Keratinocyte (primary cell): ENCODE data around the gene KLHDC4.

Experiments used
- EZH2 ChIP-seq: IDR thresholded peaks from one replicate; pipeline ENCODE4 v1.6.1; 2012; ENCODE audit warnings: inconsistent platforms, mild to moderate bottlenecking, low read length, moderate library complexity
- TF ChIP-seq, protein P1 (sequence below), 3 experiments: IDR thresholded peaks in 1 of 3; conservative IDR thresholded peaks in 1 of 3; optimal IDR thresholded peaks in 1 of 3; 2 replicates in 2 of 3; 3 replicates in 1 of 3; pipeline versions ENCODE3 to v1.5.1; 2011; ENCODE audit warnings: low read length in 3 of 3, mild to moderate bottlenecking in 3 of 3, moderate library complexity in 2 of 3, control low read depth in 1 of 3, inconsistent platforms in 1 of 3; ENCODE audit not compliant: insufficient read depth in 2 of 3; ENCODE audit errors: extremely low read depth in 1 of 3

DNA sequence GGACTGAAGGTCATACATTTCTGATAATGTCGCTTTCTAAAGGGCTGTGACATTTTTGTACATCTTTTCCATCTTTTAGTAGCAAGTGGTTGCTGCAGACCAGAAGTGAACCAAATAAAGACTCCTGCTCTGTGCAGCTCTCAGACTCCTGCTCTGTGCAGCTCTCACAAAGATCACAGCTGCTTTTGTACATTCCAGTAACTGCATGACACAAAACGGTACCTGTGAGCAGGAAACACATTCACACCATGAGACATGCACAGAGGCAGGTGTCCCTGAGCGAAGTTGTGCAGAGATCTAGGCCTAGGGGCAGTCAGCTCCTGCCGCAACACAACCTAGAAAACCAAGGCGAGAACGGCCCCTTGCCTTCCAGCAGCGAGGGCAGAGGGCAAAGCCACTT, 67.5 kb downstream of the KLHDC4 start:
- TF ChIP-seq, protein P1, sequence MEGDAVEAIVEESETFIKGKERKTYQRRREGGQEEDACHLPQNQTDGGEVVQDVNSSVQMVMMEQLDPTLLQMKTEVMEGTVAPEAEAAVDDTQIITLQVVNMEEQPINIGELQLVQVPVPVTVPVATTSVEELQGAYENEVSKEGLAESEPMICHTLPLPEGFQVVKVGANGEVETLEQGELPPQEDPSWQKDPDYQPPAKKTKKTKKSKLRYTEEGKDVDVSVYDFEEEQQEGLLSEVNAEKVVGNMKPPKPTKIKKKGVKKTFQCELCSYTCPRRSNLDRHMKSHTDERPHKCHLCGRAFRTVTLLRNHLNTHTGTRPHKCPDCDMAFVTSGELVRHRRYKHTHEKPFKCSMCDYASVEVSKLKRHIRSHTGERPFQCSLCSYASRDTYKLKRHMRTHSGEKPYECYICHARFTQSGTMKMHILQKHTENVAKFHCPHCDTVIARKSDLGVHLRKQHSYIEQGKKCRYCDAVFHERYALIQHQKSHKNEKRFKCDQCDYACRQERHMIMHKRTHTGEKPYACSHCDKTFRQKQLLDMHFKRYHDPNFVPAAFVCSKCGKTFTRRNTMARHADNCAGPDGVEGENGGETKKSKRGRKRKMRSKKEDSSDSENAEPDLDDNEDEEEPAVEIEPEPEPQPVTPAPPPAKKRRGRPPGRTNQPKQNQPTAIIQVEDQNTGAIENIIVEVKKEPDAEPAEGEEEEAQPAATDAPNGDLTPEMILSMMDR (optimal IDR thresholded peaks at IDR 0.05 in 1 of 3, IDR thresholded peaks at IDR 0.05 in 1 of 3, conservative IDR thresholded peaks at IDR 0.05 in 1 of 3; ENCODE audit: extremely low read depth in 1 of 3, insufficient read depth in 2 of 3, low read length in 3 of 3), result no peak
- TF ChIP-seq EZH2, result no peak
